GM12864 (cell line): ENCODE measurements around the gene SHROOM3.

Experiments used
- DNase-seq: peaks from one replicate; pipeline ENCODE4 v3.0.0-alpha.2; 2011; ENCODE audit warnings: low read depth
- H3K4me3 ChIP-seq: 2 replicates; pipeline ENCODE4 v1.5.1; 2011; ENCODE audit warnings: mild to moderate bottlenecking, low read depth, low read length, control low read depth
- TF ChIP-seq, protein P1 (sequence below): IDR thresholded peaks from 2 replicates; pipeline ENCODE4 v1.5.1; 2011; ENCODE audit warnings: low read depth, mild to moderate bottlenecking, moderate library complexity, low read length, control low read depth, inconsistent platforms; ENCODE audit errors: missing control alignments

SHROOM3 gene

DNA sequence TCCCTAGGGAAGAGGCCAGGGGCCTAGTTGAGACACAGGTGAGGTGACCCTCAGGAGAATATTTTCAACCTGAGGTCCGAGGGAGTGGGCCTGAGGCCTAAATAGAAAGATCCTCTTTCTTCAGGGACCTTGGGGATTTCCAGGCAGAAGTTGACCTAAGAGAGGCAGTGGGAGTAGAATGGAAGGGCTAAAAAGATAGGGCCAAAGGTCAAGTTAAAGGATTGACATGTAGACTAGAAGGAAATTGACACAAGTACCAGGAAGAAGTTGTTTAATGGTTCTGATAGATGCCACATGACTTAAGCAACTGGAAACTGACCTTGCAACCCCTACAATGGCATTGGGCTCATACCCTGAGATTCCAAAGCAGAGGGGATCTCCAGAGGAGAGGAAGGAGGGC is 76.9 kb downstream of the SHROOM3 start:
- TF ChIP-seq, protein P1, sequence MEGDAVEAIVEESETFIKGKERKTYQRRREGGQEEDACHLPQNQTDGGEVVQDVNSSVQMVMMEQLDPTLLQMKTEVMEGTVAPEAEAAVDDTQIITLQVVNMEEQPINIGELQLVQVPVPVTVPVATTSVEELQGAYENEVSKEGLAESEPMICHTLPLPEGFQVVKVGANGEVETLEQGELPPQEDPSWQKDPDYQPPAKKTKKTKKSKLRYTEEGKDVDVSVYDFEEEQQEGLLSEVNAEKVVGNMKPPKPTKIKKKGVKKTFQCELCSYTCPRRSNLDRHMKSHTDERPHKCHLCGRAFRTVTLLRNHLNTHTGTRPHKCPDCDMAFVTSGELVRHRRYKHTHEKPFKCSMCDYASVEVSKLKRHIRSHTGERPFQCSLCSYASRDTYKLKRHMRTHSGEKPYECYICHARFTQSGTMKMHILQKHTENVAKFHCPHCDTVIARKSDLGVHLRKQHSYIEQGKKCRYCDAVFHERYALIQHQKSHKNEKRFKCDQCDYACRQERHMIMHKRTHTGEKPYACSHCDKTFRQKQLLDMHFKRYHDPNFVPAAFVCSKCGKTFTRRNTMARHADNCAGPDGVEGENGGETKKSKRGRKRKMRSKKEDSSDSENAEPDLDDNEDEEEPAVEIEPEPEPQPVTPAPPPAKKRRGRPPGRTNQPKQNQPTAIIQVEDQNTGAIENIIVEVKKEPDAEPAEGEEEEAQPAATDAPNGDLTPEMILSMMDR = no peak
- H3K4me3 ChIP-seq = no peak overlapping the region
- no peak for DNase-seq

- no peak for DNase-seq
- H3K4me3 ChIP-seq = no peak overlapping the region
- TF ChIP-seq, protein P1 = no peak
Observed at GRCh38 chr4:76513482-76513881, 78.5 kb downstream of the SHROOM3 start.

GRCh38 chr4:76514087-76514486 is 79.1 kb downstream of the SHROOM3 start:
- TF ChIP-seq, protein P1 = no peak
- no peak for DNase-seq

DNA sequence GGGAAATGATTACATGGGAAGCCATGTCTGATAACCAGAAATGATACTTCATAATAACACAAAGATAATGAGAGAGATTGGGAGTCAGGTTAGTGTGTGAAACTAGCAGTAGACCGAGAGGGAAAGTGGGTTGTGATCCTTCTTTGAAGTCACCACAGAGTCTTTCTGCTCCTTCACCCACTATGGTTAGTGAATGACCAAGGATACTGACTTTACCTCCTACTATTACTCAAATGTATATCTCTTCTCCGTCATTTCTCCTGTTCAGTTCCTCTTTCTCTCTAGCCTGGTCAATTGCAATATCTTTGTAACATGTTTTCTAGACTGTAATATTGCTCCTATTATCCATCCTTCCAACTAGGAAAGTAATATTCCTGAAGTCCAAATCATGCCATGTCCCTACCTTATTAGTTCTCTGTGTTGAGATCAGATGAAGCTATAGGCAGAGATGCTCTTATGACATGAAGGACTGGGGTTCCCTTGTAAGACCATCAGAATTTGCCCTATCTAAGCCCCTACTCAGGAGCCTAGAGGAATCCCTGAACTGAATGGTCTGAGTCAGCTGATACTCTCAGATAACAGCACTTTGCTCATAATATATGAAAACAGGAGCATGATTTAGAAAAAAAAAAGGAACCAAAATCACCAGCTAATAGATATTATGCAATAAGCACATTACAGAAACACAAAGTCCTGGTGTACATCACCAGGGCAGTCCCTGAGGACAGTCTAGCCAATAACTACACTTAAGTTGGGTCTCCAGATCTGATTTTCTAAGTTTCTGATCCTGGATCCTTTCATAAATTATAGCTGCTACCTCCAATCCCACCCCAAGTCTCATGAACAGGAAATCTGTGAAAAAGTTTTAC is 81.2 kb downstream of the SHROOM3 start:
- no peak overlapping the region for H3K4me3 ChIP-seq
- TF ChIP-seq, protein P1 = no peak
- peak; percentile 37 for DNase-seq

More at GRCh38 chr4:76514087-76514486, 79.1 kb downstream of the SHROOM3 start:
- H3K4me3 ChIP-seq = no peak overlapping the region

DNA sequence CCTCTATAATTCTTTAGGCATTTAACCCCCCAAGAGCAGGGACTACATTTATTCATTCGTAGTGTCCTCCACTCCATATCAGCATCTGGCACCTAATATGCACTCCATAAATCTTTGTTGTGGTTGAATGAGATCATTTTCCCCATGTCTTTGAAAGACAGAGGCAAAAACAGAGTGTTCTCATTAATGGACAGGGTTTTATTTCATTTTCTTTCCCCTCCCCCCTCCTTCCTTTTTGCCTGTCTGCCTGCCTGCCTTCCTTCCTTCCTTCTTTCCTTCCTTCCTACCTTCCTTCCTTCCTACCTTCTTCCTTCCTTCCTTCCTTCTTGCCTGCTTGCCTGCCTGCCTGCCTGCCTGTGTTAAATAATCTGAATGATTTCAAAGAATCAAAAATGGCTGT is 83.2 kb downstream of the SHROOM3 start:
- TF ChIP-seq, protein P1 = no peak
- DNase-seq = no peak

DNA sequence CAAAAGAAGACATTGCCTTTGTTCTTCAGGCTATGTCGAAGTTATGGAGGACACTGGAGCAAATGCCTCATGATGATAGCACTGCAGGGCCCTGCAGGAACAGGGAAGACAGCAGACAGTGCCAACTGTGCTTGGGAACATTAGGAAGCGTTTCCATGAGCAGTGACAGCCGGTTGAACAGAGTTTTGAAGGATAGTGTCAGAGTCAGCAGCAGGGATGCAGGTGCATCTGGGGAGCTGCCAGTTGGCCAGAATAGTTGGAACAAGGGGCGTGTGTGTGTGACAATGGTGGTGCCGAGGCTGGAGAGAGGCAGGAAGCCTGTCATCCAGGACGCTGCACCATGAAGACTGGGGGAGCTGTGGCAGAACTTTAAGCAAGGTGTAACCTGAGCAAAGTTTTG is 88.6 kb downstream of the SHROOM3 start:
- DNase-seq = no peak
- TF ChIP-seq, protein P1 = no peak
- no peak overlapping the region for H3K4me3 ChIP-seq

More for the DNA sequence above, 83.2 kb downstream of the SHROOM3 start:
- H3K4me3 ChIP-seq = no peak overlapping the region

GRCh38 chr4:76525751-76526150 is 90.7 kb downstream of the SHROOM3 start:
- TF ChIP-seq, protein P1 = no peak
- DNase-seq = no peak
- H3K4me3 ChIP-seq = no peak overlapping the region
